GM21529 (cell line): ENCODE results near the gene GSDME.
"Not testable (repeated sequence)": the region's sequence is repeated elsewhere in the genome, so short reads cannot be mapped to it uniquely, and the experiment has no call there.

Experiments used
- ATAC-seq: cut with Tn5 transposase; IDR thresholded peaks from one replicate; pipeline ENCODE4 v1.9.1; 2021; ENCODE audit not compliant: unreplicated experiment

The GSDME gene

DNA sequence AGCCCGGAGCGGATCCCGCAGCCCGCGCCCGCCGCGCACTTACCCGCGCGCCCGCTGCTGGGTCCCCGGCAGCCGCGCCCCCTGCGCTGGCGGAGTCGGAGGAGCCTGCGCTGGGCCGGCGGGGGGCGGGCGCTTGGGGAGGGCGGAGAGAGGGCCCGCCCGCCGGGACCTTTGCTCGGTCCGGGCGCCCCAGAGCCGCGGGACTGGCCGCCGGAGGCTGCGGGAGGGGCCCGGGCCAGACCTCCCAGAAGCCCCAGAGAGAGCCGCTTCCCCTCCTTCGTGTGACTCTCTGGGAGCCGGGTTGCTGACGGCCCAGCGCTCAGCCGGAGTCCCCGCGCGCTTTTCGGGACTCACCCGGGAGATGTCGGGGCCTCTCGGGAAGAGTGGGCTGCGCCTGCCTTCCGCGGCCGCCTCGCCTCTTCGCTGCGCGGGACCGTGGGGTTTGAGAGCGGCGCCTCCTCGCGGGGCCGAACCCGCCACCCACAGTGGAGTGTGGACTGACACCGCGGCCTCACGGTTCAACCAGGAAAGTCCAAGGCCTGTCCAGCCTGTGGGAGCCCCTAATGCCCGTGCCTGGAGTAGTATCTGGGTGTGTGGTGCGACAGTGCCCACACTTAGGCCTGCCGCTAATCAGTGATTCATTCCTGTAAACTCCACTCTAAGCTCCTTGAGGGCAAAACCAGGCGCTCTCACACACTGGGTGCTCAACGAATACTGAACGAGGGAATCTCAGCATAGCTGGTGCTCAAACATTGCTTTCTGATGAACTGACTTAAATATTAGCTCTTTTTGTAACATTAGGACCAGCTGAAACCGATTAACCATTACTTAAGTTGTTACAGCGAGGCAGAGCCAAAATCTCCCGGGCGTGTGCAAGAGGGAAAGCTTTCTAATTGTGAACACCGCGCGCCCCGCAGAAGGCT is at the start of gene GSDME:
TSS of gene GSDME (minus strand) at position 112 of the 923 bp plus-strand sequence. CDS start 7,690 bp downstream, outside the sequence.
- ATAC-seq, result peak; percentile 63

DNA sequence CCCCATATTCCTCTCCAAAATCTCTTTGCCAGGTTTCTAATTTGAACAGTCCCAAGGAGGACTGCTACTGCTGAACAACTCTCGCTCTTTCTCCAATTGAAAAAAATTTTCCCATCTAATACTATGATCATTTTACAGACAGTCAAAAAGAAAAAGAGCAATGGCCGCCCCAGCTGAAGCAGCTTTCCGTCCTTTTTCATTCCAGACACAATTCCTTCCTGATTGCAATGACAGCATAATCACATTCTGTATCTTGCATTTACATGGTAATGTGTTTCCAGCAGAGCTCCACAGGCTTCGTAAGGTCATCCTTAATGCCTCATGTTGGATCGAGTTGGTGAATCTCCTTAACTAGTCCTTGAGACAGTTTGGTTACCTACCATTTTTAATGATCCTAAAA is 45.0 kb upstream of the GSDME start:
- ATAC-seq, result no peak

- ATAC-seq, result no peak
Measured at GRCh38 chr7:24801883-24802282, 44.6 kb upstream of the GSDME start.

- ATAC-seq, result no peak
Measured at GRCh38 chr7:24800667-24801066, 43.4 kb upstream of the GSDME start.

GRCh38 chr7:24800073-24800472 is 42.8 kb upstream of the GSDME start:
- no peak for ATAC-seq

DNA sequence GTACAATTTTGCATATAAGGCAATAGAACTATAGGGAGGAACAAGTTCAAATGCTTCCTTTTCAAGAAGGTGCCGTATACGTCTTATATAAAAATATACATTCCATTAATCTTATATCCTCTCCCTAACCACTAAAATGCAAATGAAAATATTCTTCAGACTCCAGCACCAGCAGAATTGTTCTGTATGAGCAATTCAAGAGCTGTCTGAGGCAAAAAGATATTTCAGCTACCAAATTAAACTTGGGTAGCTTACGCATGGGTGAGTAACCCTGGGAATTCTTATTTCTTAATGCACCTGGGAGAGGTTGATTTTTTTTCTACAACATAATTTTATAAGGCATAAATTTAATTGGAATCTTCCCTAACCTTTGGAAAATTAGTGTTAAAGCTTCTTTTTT is 42.2 kb upstream of the GSDME start:
- no peak for ATAC-seq

- ATAC-seq, result no peak
Measured at GRCh38 chr7:24798261-24798660, 41.0 kb upstream of the GSDME start.

GRCh38 chr7:24797270-24797669 is 40.0 kb upstream of the GSDME start:
- ATAC-seq, result no peak

DNA sequence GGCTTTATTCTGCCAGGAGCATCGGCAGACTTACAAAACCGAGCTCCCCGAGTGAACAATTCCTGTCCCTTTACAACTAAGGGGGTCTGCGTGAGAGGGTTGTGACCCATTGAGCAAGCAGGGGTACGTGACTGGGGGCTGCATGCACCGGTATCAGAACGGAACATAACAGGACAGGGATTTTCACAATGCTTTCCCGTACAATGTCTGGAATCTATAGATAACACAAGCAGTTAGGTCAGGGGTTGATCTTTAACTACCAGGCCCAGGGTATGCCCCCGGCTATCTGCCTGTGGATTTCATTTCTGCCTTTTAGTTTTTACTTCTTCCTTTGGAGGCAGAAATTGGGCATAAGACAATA is 38.1 kb upstream of the GSDME start:
- no peak for ATAC-seq

- ATAC-seq, result not testable (repeated sequence)
Measured at GRCh38 chr7:24794751-24795406, 37.6 kb upstream of the GSDME start.

DNA sequence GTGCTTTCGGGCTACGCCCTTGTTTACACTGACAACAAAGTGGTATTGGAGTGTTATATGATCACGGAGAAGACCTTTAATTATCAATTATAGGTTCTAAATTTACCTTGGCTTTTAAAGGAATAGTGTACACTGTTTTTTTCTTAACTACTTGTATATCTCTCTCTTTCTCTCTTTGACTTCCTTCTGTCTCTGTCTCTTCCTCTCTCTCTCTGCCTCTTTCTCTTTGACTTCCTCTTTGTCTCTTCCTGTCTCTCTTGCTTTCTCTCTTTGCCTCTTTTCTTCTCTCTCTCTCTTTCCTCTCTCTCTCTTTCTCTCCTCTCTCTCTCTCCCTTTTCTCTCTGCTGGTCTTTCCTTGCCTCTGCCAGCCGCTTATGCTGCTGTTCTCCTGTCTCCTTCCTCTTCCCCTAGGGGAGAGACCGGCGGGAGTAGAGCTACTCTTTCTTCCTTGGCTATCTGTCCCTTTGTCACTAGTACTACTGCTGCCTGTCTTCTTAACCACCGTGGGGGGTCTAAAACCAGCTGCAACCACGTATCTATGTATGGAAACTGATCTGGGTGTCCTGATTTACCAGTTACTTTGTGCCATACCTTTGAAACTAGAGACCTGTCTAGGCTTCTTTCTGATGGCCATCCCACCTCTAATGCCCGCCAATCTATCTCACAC is 36.9 kb upstream of the GSDME start:
- ATAC-seq, result no peak

GRCh38 chr7:24788961-24789576 is 31.8 kb upstream of the GSDME start:
- no peak for ATAC-seq

GRCh38 chr7:24788075-24788474 is 30.8 kb upstream of the GSDME start:
- no peak for ATAC-seq

- no peak for ATAC-seq
Measured at GRCh38 chr7:24786941-24787340, 29.7 kb upstream of the GSDME start.

GRCh38 chr7:24786306-24786705 is 29.0 kb upstream of the GSDME start:
- ATAC-seq, result no peak

DNA sequence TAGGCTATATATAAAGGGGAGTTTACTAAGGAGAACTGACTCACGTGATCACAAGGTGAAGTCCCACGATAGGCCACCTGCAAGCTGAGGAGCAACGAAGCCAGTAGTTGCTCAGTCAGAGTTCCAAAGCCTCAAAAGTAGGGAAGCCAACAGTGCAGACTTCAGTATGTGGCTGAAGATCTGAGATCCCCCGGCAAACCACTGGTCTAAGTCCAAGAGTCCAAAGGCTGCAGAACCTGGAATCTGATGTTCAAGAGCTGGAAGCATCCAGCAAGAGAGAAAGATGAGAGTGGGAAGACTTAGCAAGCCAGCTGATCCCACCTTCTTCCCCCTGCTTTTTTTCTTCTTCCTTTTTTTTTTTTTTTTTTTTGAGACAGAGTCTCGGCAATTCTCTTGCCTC is 27.0 kb upstream of the GSDME start:
- no peak for ATAC-seq

GRCh38 chr7:24783698-24784097 is 26.4 kb upstream of the GSDME start:
- ATAC-seq, result no peak

DNA sequence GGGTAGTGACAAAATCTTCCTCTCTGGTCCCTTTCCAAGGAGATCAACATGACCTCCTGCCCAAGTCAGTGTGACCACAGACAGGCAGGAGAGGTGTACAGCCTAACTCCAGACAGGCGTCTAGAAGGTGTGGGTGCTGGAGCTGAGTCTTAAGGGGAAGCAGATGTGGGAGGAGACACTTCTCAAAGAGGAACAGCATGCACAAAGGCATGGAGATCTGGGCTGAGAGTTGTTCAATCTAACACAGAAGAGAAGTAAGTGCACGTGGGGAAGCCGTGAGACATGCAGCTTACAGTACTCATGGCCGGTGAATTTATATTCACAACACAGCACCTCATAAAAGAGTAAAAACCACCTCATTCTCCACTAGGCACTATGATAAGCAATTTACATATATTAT is 23.8 kb upstream of the GSDME start:
- no peak for ATAC-seq

DNA sequence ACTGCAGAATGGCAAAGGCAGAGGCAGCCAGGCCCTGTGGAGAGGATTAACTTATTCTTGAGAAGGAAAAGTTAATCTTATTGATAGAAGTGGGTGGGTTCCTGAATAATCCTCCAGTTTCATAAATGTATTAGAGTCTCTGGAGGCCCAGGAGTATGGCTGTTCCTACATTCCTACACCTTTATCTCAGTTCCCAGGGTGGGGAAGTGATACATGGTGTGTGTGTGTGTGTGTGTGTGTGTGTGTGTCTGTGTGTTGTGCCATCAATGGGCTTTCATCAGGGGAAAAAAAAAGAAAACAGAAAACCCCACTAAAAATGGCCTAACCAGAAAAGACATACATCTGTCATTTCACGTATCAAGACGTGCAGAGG is 22.0 kb upstream of the GSDME start:
- ATAC-seq, result no peak

- peak; percentile 73 for ATAC-seq
Measured at GRCh38 chr7:24778543-24779282, 21.4 kb upstream of the GSDME start.

GRCh38 chr7:24777806-24778205 is 20.5 kb upstream of the GSDME start:
- no peak for ATAC-seq
